GM06990 (cell line): ENCODE results near the gene UBXN4.

Source experiments
- DNase-seq: peaks from one replicate; pipeline ENCODE4 v3.0.0-alpha.2; 2011; ENCODE audit not compliant: insufficient read length; ENCODE audit errors: extremely low read depth
- H3K27me3 ChIP-seq: replicated peaks from 2 replicates; pipeline ENCODE4 v1.6.0; 2011; ENCODE audit warnings: low read length; ENCODE audit not compliant: control insufficient read depth, insufficient read depth
- H3K36me3 ChIP-seq: 2 replicates; pipeline ENCODE4 v1.5.1; 2011; ENCODE audit warnings: low read length; ENCODE audit not compliant: control insufficient read depth, insufficient read depth
- H3K4me3 ChIP-seq: replicated peaks from 2 replicates; pipeline ENCODE4 v1.5.1; 2011; ENCODE audit warnings: low read depth, mild to moderate bottlenecking, control low read depth, low read length
- TF ChIP-seq, protein P1 (sequence below): IDR thresholded peaks from 2 replicates; pipeline ENCODE4 v1.5.1; 2011; ENCODE audit warnings: low read length, control low read depth, mild to moderate bottlenecking, inconsistent platforms; ENCODE audit not compliant: insufficient read depth, poor library complexity, severe bottlenecking

Gene UBXN4

DNA sequence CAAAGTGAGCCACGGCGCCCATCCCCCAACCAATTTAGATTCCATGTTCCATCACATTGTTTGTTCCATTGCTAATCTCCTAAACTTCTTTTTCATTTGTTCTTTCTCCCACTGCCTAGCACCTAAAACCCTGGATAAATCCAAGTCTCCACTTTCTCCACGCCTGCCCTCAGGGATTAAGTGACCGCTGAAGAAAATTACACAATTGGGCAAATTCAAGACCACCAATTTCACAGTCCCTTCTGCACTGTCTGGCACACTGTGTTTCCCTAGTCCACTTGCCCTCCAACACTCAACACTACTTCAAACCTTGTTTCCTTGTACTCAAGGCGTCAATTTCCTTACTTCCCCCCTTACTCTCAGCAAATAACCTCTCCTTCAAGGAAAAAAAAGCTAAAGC is 5.1 kb upstream of the UBXN4 start:
- no peaks in the 10 kb centered on the region for H3K27me3 ChIP-seq
- TF ChIP-seq, protein P1, sequence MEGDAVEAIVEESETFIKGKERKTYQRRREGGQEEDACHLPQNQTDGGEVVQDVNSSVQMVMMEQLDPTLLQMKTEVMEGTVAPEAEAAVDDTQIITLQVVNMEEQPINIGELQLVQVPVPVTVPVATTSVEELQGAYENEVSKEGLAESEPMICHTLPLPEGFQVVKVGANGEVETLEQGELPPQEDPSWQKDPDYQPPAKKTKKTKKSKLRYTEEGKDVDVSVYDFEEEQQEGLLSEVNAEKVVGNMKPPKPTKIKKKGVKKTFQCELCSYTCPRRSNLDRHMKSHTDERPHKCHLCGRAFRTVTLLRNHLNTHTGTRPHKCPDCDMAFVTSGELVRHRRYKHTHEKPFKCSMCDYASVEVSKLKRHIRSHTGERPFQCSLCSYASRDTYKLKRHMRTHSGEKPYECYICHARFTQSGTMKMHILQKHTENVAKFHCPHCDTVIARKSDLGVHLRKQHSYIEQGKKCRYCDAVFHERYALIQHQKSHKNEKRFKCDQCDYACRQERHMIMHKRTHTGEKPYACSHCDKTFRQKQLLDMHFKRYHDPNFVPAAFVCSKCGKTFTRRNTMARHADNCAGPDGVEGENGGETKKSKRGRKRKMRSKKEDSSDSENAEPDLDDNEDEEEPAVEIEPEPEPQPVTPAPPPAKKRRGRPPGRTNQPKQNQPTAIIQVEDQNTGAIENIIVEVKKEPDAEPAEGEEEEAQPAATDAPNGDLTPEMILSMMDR: no peak

GRCh38 chr2:135740206-135740605 is 1.4 kb upstream of the UBXN4 start:
- H3K36me3 ChIP-seq: no peaks in the 10 kb centered on the region
- DNase-seq: no peak

More for the DNA sequence above, 5.1 kb upstream of the UBXN4 start:
- no peak for DNase-seq
- no peak overlapping the region for H3K4me3 ChIP-seq
- no peaks in the 10 kb centered on the region; the same call in 1 of the 2 replicates for H3K36me3 ChIP-seq

GRCh38 chr2:135741043-135741394 is 636 bp upstream of the UBXN4 start:
- Histone ChIP-seq H3K36me3 (no peaks in the 10 kb centered on the region), H3K27me3 (no peaks in the 10 kb centered on the region), H3K4me3 (no peak overlapping the region)
- TF ChIP-seq, protein P1: no peak
- no peak for DNase-seq

More at GRCh38 chr2:135740206-135740605, 1.4 kb upstream of the UBXN4 start:
- Histone ChIP-seq H3K4me3 (no peak overlapping the region), H3K27me3 (no peaks in the 10 kb centered on the region)
- TF ChIP-seq, protein P1: no peak

DNA sequence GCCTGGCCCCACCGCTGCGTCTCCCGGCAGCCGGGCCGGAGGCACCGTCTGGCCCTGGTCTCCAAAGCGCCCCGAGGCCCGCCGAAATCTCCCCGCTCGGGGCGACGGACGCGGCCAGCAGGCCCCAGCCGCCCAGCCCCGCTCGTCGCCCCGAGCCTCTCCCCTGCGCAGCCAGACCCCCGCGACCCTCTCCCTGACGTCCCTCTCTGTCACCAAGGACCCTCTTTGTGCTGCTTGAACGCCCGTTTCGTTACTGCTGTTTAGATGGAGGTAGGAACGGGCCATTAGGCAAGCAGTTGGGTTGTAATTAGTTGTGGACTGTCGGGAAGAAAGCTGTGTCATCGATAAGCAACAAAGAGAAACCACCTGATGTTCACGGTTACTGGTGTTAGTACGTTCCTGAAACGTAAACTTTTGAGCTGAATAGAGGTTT is 686 bp downstream of the UBXN4 start:
- TF ChIP-seq, protein P1: no peak
- no peaks in the 10 kb centered on the region for H3K36me3 ChIP-seq
- H3K4me3 ChIP-seq: peak overlapping the region; percentile 91
- H3K27me3 ChIP-seq: no peaks in the 10 kb centered on the region
- DNase-seq: peak; percentile 74

- DNase-seq: no peak
Observed at GRCh38 chr2:135743860-135744259, 2.2 kb downstream of the UBXN4 start.

More at GRCh38 chr2:135743860-135744259, 2.2 kb downstream of the UBXN4 start:
- peak overlapping the region; percentile 91 for H3K4me3 ChIP-seq
- TF ChIP-seq, protein P1: no peak
- no peaks in the 10 kb centered on the region for H3K27me3 ChIP-seq
- 0 out of 2 replicates have a peak, but pooled peaks cover 2% of the 10 kb centered on the region for H3K36me3 ChIP-seq
